Measurements from ENCODE around the gene MRPL40.

The MRPL40 gene

GRCh38 chr22:19393704-19394103 lies 38.6 kb upstream of the MRPL40 start:
- Histone ChIP-seq H3K4me3 (ENCODE audit: low read length) (no peak overlapping the region), H2AFZ (ENCODE audit: low read length) (no peak overlapping the region), H3K79me2 (ENCODE audit: low read length) (peaks cover 15% of the 10 kb centered on the region; the same call in 1 of the 2 replicates), H3K36me3 (replicated peaks; ENCODE audit: insufficient read depth, low read length) (peaks cover 8% of the 10 kb centered on the region), H3K4me2 (ENCODE audit: low read depth, low read length) (no peak overlapping the region), H3K4me1 (ENCODE audit: low read length) (no peaks in the 10 kb centered on the region), H4K20me1 (ENCODE audit: insufficient read depth, low read length) (no peaks in the 10 kb centered on the region), H3K27ac (ENCODE audit: low read length) (no peak overlapping the region), H3K27me3 (replicated peaks; ENCODE audit: insufficient read depth, low read length) (no peaks in the 10 kb centered on the region), H3K9me2 (replicated peaks; ENCODE audit: insufficient read depth, low read length) (no peaks in the 10 kb centered on the region), H3K9me3 (replicated peaks; ENCODE audit: insufficient read depth, low read length) (no peaks in the 10 kb centered on the region), H3F3A (ENCODE audit: insufficient read depth, low read length) (0 out of 2 replicates have a peak, but pooled peaks cover 3% of the 10 kb centered on the region), H3K9ac (ENCODE audit: low read length) (no peak overlapping the region)
- no peak for DNase-seq
- TF ChIP-seq EZH2 (optimal IDR thresholded peaks at IDR 0.05; ENCODE audit: low read depth, low read length) (no peak), CTCF (IDR thresholded peaks at IDR 0.05; ENCODE audit: low read length) (no peak), EZH2phosphoT487 (IDR thresholded peaks at IDR 0.05; ENCODE audit: low read length) (no peak)

GRCh38 chr22:19394274-19395050 lies 37.9 kb upstream of the MRPL40 start:
- H4K20me1 ChIP-seq (ENCODE audit: insufficient read depth, low read length) = no peaks in the 10 kb centered on the region
- H3K27me3 ChIP-seq (replicated peaks; ENCODE audit: insufficient read depth, low read length) = no peaks in the 10 kb centered on the region
- no peak for TF ChIP-seq CTCF (IDR thresholded peaks at IDR 0.05; ENCODE audit: low read length)
- no peak for TF ChIP-seq EZH2 (optimal IDR thresholded peaks at IDR 0.05; ENCODE audit: low read depth, low read length)
- no peak for TF ChIP-seq EZH2phosphoT487 (IDR thresholded peaks at IDR 0.05; ENCODE audit: low read length)
- H3K4me3 ChIP-seq (ENCODE audit: low read length) = no peak overlapping the region
- no peaks in the 10 kb centered on the region for H3K9me3 ChIP-seq (replicated peaks; ENCODE audit: insufficient read depth, low read length)
- H3K4me2 ChIP-seq (ENCODE audit: low read depth, low read length) = no peak overlapping the region
- no peak overlapping the region for H3K27ac ChIP-seq (ENCODE audit: low read length)
- no peak overlapping the region for H3K9ac ChIP-seq (ENCODE audit: low read length)
- 0 out of 2 replicates have a peak, but pooled peaks cover 3% of the 10 kb centered on the region for H3F3A ChIP-seq (ENCODE audit: insufficient read depth, low read length)
- peaks cover 15% of the 10 kb centered on the region; the same call in 1 of the 2 replicates for H3K79me2 ChIP-seq (ENCODE audit: low read length)
- no peak overlapping the region for H2AFZ ChIP-seq (ENCODE audit: low read length)
- DNase-seq = no peak
- no peaks in the 10 kb centered on the region for H3K4me1 ChIP-seq (ENCODE audit: low read length)
- H3K9me2 ChIP-seq (replicated peaks; ENCODE audit: insufficient read depth, low read length) = no peaks in the 10 kb centered on the region
- peaks cover 5% of the 10 kb centered on the region for H3K36me3 ChIP-seq (replicated peaks; ENCODE audit: insufficient read depth, low read length)

GRCh38 chr22:19395276-19395675 lies 37.1 kb upstream of the MRPL40 start:
- Histone ChIP-seq H3K27ac (ENCODE audit: low read length) (no peak overlapping the region), H3K4me2 (ENCODE audit: low read depth, low read length) (no peak overlapping the region), H3K4me3 (ENCODE audit: low read length) (no peak overlapping the region), H3K36me3 (replicated peaks; ENCODE audit: insufficient read depth, low read length) (peaks cover 5% of the 10 kb centered on the region), H3K9me2 (replicated peaks; ENCODE audit: insufficient read depth, low read length) (no peaks in the 10 kb centered on the region), H3K27me3 (replicated peaks; ENCODE audit: insufficient read depth, low read length) (no peaks in the 10 kb centered on the region), H4K20me1 (ENCODE audit: insufficient read depth, low read length) (no peaks in the 10 kb centered on the region), H3K4me1 (ENCODE audit: low read length) (no peaks in the 10 kb centered on the region), H3K9ac (ENCODE audit: low read length) (no peak overlapping the region), H2AFZ (ENCODE audit: low read length) (no peak overlapping the region), H3K79me2 (ENCODE audit: low read length) (peaks cover 15% of the 10 kb centered on the region; the same call in 1 of the 2 replicates), H3K9me3 (replicated peaks; ENCODE audit: insufficient read depth, low read length) (no peaks in the 10 kb centered on the region), H3F3A (ENCODE audit: insufficient read depth, low read length) (0 out of 2 replicates have a peak, but pooled peaks cover 3% of the 10 kb centered on the region)
- no peak for DNase-seq
- TF ChIP-seq CTCF (IDR thresholded peaks at IDR 0.05; ENCODE audit: low read length) = no peak
- TF ChIP-seq EZH2 (optimal IDR thresholded peaks at IDR 0.05; ENCODE audit: low read depth, low read length) = no peak
- no peak for TF ChIP-seq EZH2phosphoT487 (IDR thresholded peaks at IDR 0.05; ENCODE audit: low read length)

All from MM.1S (cell line).